ENCODE data around the gene POLE3.
"Not testable (repeated sequence)": the region's sequence is repeated elsewhere in the genome, so short reads cannot be mapped to it uniquely, and the experiment has no call there.

Gene POLE3

DNA sequence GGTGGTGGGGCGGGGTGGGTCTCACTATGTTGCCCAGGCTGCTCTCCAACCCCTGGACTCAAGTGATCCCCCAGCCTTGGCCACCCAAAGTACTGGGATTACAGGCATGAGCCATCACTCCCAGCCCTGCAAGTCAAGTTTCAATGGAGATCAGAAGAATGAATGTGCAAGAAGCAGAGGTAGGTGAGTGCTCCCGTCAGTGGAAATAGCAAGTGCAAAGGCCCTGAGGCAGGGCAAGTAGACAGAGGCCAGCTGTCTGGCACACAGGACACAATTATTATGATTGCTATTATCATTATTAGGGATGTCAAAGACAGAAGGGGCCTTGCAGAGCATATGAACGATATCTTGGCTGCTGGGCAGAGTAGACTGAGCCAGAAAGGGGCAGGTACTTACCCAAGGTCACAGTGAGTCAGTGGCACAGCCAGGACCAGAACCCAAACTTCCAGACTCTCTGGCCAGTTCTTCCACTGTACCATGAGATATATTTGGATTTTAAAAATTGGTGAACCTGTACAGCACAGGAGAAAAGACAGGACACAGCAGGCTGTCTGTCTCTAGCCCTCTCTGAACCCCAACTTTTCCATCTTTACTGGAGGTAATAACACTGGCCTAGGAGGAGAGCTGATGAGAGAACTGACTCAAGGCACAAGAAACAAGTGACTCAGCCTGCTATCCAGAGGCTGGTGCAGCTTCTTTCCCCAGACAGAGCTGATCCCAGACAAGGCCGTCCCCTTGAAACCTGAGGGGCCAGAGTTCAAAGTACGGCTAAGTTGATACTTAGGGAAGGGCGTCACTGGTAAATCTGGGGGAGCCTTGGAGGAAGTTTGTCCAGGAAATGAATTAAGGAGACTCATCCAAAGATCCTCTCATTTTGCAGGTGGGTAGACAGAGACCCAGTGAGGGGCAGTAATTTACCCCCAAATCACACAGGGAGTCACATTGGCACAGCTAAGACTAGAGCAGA, 35.1 kb downstream of the POLE3 start:
- DNase-seq: no peak

DNA sequence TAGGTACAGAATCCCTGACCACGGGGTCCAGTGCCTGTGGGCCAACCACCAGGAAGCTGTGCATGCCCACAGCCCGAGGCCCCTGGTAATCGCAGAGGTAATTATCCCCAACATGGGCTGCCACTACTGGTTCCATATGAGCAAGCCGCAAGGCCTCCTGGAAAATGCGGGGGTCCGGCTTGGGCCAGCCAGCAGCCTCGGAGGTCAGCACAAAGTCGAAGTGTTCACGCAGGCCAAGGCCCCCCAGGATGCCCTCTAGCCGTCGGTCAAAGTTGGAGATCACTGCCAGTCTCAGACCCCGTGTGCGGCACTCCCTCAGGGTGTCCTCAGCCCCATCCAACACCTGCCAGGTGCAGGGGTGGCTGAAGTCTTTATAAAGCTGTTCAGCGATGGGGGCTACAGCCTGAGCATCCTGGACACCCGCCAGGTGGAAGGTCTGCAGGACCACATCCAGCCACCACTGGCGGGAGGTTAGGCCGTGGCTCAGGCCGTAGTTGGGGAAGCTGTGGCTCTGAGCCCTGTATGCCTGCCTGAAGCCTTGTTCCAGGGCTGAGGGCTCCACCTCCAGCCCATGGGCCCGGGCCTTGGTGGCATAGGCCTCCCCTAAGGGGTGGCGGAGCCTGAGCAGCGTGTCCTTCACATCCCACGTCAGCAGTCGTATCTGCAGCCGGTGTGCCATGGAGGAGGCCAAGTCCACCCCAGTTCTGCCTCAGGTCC, 36.6 kb downstream of the POLE3 start:
- DNase-seq: no peak

DNA sequence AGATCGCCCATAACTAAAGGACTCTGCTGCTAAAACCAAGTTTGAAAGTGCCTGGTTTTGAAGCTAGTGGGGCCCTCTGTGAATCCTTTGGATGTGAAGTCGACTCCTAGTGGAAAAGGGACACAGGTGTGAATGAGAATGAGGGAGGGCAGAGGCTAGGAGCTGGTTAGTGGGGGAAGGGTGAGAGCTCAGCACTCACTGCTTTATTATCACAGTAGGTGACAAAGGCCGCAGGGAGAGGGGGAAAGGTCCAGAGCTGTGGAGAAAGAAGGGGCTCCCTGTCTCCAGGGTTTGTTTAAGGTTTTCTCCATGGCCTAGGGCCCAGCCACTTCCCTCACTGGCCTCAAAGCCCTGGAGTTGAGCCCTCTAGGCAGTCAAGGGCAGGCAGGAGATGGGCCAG, 37.2 kb downstream of the POLE3 start:
- no peak for DNase-seq

DNA sequence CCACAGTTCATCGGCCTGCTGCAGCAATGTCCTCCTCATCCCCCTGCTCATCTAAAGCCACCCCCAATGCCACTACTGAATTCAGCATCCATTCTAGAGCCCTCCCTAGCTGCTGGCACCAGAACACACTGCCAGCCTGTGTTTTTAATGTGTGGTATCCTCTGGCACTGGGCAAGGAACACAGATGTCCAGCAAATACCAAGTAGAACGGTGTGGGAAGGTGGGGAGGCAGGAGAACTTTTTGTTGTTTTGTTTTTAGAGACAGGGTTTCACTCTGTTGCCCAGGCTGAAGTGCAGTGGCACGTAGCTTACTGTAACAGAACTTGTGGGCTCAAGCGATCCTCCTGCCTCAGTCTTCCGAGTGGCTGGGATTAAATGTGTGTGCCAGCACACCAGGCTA, 38.4 kb downstream of the POLE3 start:
- DNase-seq: no peak

DNA sequence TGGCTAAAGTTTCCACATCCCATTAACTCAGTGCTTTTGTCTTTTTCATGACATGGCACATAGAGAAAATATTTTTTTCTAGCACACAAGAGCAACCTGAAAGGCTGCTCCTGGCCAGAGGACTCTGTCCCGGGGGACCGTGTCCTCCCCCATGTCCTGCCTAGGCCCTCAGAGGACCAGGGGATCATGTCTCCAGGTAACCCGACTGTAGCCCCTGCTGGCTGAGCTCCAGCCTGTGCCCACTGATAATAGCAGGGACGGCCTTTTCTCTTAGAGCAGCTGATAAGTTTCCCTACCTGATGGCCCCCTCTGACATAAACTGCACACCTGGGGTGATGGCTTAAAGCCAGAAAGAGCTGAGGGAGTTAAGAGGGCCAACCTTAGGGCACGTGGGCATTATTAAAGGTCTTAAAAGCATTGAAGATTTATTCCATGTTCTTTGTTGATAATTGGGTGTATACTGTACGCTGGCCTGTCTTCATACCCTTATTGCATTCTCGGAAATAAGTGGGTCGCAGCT, 39.6 kb downstream of the POLE3 start:
- DNase-seq: no peak

DNA sequence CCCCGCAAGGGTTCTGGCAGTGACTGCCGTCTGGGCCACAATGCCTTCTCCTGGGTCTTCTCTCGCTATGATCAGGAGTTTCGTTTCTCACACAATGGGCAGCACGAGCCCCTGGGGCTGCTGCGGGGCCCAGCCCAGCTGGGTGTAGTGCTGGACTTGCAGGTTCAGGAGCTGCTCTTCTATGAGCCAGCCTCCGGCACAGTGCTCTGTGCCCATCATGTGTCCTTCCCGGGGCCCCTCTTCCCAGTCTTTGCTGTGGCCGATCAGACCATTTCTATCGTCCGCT, 40.7 kb downstream of the POLE3 start:
- DNase-seq: no peak

DNA sequence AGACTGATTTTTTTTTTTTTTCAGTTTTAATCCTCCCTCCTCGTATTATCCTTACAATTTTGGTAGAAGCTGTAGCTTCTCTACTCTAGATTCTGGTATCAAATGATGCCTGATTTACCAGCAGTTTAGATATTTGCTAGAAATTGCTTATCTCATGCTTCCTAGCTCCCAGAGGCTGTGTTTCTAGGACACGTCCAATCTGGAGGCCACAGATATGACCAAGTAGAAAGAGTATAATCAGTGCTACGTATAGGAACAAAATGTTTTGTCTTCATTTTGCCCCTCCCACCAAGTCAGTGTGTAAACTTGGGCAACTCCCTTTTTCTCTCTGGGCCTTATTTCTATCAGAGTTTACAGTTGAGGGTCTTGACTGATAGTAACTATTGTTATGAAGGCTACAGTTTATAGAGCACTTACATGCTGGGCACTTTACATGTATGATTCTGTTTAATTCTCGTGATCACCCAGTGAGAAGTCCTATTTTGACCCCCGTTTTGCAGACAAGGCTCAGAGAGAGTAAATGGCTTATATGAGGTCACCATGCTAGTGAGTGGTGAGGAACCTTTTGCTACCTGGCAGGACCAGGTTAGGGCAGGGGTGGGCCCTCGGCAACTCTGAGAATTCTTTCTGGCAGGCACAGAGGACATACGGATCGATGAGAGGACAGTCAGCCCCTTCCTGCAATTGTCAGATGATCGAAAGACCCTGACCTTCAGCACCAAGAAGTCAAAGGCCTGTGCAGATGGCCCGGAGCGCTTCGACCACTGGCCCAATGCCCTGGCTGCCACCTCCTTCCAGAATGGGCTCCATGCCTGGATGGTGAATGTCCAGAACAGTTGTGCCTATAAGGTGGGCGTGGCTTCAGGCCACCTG, 41.3 kb downstream of the POLE3 start:
- no peak for DNase-seq

DNA sequence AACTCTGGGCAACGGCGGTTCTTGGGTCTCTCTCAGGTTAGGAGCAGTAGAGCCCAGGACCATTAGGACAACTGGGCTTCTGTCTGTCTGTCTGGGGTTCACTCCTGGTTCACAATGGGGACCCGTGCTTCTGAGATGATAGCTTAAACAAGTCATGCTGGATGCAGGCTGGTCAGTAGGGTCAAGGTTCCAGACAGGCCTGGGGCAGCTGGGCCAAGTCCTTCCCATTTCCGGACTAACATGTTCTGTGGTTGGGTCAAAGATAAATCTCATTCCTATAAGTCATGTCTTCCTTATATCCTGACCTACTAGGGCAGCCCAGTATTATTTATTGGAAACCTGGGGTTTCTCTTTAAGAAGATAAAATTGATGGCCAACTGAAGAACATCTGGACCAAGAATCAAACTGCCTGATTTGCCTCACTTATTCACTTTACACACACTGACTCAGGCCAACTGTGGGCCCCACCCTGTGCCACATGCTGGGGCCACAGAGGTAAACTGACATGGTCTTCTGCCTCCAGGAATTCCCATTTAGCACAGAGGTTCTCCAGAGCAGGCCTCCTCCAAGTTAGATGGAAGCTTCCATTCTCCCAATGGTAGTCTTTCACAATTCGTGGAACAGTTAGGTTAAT, 42.0 kb downstream of the POLE3 start:
- no peak for DNase-seq

DNA sequence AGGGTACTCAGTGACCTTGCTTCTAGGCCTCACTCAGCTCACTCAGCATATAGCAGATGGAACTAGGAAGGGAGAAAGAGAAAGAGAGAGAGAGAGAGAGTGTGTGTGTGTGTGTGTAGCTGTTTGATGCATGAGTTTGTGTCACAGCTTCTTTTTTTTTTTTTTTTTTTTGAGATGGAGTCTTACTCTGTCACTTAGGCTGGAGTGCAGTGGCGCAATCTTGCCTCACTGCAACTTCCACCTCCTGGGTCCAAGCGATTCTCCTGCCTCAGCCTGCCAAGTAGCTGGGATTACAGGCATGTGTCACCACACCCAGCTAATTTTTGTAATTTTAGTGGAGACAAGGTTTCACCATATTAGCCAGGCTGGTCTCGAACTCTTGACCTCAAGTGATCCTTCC, 44.8 kb downstream of the POLE3 start:
- not testable (repeated sequence) for DNase-seq

DNA sequence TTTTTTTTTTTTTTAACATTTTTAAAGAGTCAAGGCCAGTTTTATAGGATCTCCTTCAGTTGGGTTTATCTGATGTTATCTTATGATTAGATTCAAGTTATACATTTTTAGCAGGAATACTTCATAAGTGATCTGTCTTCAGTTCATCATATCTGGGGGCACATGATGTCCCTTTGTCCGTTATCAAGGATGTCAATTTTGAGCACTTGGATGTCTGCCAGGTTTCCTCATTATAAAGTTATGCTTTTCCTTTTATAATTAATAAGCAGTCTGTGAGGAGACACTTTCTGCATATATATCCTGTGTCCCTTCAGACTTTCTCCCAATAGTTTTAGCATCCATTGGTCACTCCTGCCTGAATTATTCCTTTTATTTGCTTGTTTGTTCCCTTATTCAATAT, 45.5 kb downstream of the POLE3 start:
- no peak for DNase-seq

DNA sequence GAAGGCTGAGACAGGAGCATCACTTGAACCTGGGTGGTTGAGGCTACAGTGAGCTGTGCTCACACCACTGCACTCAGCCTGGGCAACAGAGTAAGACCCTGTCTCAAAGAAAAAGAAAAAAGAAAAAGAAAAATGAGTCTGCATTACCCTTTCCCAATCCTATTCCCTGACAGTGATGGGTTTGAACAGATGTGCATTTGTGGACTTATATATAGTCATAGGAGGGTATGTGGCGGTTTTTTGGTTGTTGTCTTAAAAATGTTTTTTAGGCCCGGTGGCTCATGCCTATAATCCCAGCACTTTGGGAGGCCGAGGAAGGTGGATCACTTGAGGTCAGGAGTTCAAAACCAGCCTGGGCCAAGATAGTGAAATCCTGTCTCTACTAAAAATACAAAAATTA, 47.1 kb downstream of the POLE3 start:
- no peak for DNase-seq

DNA sequence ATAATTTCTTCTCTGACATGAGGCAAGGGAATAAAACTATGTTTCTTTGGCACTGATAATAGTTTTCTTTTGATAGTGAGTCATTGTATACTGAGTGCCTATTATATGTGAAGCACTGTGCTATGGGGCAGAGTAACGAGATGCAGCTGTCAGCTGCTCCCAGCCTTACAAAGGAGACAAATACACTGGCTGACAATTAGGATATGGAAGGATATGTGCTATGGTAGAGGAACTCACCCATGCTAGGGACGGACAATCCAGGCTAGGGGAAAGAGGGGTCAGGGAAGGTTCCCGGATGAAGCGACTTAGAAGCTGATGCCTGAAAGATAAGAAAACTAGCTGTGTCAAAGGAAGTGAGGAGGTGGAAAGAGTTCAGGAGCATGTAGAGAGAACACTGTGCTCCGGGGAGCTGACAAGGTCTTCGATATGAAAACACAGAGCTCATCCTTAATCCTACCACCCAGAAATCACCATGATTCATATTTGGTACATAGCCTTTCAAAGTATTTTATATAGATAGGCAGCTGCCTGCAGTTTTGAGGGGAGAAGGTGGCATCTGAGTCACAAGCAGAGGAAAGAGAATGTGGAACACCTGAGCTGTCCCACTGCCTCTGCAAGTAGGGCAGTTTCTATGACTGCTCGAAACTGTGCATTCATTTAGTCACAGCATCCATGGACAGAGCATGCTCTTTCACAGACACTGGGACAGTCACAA, 49.0 kb downstream of the POLE3 start:
- no peak for DNase-seq

DNA sequence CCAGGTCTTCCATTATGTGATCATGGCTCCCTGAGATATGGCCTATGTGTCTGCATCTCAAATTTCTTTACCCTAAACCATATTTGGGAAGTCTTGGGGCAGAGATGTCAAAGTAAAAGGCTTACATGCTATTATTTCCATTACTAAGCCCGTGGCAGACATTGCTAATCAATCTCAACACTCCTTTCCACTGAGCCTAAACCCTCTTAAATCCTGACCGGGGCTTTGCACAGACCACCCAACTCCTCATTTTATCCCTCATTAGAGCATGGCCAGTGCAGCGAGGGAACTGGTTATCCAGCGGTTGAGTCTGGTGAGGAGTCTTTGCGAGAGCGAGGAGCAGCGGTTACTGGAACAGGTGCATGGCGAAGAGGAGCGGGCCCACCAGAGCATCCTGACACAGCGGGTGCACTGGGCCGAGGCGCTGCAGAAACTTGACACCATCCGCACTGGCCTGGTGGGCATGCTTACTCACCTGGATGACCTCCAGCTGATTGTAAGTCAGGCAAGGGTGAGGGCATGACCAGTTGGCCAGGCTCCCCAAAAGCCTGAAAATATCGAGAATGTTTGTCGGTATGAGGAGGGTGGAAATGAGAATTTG, 50.1 kb downstream of the POLE3 start:
- no peak for DNase-seq

DNA sequence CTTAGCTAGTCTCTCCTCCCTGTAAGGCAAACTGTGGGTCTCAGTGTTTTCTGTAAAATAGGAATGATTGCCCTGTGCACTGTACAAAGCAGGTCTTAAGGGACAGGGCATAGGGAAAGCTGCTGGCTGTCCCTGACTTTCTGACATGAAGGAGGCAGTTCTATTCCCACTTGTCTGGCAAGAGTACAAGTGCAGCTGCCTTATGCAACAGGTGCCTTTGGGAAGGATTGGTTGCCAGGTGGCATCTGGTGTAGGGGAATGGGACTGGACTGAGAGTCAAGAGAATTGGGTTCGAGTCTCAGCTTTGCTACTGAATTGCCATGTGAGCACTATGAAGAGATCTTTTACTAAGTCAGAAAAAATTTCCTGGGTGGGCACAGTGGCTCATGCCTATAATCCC, 51.1 kb downstream of the POLE3 start:
- no peak for DNase-seq

Measured in T-helper 9 cell (primary cell).